Measurements from ENCODE around the gene CSMD2. TPM values are rescaled to one million over a fixed set of nuclear protein-coding genes. Genes with fewer than 3 reads are reported as not detected.

CSMD2 gene
- total and polyA plus RNA-seq, 2 experiments from 2014 or later: 5.3 to 16.6 TPM

DNA sequence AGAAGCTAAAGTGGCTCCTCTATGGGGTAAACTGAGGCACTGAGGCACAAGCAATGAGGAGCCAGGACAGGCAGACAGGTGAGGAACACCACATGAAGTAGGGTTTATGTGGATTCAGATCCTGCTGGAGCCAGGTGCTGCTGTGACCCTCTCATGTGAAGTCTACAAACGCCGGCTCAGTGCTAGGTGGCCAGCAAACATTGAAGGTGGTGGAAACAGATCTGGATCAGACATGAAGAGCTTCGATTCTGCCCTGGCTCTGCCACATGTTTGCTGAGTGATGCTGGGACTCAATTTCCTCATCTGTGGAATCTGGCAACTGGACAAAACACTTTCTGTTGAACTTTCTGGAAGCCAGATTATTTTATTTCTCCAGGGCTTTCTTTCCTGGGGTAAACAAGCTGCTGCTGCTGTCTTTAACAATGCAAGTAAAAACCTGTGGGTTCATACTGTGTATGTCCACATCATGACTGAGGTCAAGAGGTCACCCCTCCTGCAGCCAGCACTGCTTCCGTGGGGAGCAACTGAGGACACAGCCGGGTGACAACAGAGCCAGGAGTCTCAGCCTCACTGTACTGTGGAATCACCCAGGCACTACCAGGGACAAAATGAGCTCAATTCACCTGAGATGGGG, 267.8 kb downstream of the CSMD2 start:
- no peak overlapping the region for H3K4me3 ChIP-seq
- ATAC-seq (no peak), DNase-seq (ENCODE audit: low spot score) (no peak)
- TF ChIP-seq ZNF331 (CRISPR knock-in tag; IDR thresholded peaks at IDR 0.05; ENCODE audit: low read depth): no peak
- TF ChIP-seq, protein P1, sequence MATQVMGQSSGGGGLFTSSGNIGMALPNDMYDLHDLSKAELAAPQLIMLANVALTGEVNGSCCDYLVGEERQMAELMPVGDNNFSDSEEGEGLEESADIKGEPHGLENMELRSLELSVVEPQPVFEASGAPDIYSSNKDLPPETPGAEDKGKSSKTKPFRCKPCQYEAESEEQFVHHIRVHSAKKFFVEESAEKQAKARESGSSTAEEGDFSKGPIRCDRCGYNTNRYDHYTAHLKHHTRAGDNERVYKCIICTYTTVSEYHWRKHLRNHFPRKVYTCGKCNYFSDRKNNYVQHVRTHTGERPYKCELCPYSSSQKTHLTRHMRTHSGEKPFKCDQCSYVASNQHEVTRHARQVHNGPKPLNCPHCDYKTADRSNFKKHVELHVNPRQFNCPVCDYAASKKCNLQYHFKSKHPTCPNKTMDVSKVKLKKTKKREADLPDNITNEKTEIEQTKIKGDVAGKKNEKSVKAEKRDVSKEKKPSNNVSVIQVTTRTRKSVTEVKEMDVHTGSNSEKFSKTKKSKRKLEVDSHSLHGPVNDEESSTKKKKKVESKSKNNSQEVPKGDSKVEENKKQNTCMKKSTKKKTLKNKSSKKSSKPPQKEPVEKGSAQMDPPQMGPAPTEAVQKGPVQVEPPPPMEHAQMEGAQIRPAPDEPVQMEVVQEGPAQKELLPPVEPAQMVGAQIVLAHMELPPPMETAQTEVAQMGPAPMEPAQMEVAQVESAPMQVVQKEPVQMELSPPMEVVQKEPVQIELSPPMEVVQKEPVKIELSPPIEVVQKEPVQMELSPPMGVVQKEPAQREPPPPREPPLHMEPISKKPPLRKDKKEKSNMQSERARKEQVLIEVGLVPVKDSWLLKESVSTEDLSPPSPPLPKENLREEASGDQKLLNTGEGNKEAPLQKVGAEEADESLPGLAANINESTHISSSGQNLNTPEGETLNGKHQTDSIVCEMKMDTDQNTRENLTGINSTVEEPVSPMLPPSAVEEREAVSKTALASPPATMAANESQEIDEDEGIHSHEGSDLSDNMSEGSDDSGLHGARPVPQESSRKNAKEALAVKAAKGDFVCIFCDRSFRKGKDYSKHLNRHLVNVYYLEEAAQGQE (IDR thresholded peaks at IDR 0.05; ENCODE audit: unreplicated experiment): no peak
- no peak overlapping the region for H3K27ac Mint-ChIP-seq
- no peak overlapping the region for H2AFZ ChIP-seq
- H3K9me3 Mint-ChIP-seq: no peaks in the 10 kb centered on the region; the same call in 2 of the 3 replicates
- no peak overlapping the region for H3K4me3 Mint-ChIP-seq
- H3K36me3 ChIP-seq (ENCODE audit: insufficient read depth): no peaks in the 10 kb centered on the region
- H3K4me1 ChIP-seq (ENCODE audit: insufficient read depth): no peaks in the 10 kb centered on the region
- peaks cover 8% of the 10 kb centered on the region for H3K4me1 Mint-ChIP-seq
- H3K36me3 Mint-ChIP-seq (ENCODE audit: low read depth): peaks cover 9% of the 10 kb centered on the region
- no peaks in the 10 kb centered on the region for H4K20me1 ChIP-seq (replicated peaks; ENCODE audit: insufficient read depth)
- no peaks in the 10 kb centered on the region for H3K79me2 ChIP-seq (replicated peaks; ENCODE audit: insufficient read depth)
- H3F3A ChIP-seq (replicated peaks; ENCODE audit: low read depth): no peaks in the 10 kb centered on the region
- no peak overlapping the region for H3K4me2 ChIP-seq
- H3K27ac ChIP-seq (ENCODE audit: low read depth): no peak overlapping the region
- H3K27me3 ChIP-seq (ENCODE audit: insufficient read depth): no peaks in the 10 kb centered on the region
- H3K9me2 ChIP-seq (ENCODE audit: insufficient read depth): no peaks in the 10 kb centered on the region
- peaks cover 15% of the 10 kb centered on the region for H3K27me3 Mint-ChIP-seq (ENCODE audit: insufficient read depth, low read depth, poor library complexity)

DNA sequence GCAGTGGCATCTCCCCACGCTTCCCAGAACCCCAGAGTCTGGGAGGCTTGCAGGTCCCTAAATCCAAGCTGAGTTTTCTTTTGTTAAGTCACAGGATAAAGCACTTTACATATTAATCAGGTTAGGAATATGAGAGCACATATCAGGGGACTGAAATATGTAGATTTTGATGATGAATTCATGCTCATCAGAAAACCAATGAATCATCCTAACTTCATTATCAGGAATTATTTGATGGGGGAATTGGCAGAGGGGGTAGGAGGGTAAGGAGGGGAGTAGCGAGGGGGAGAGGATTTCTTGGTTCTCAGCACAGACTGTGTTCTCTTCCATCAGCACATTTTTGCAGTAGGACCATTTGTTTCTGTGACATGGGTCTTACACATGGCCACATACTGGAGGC, 269.1 kb downstream of the CSMD2 start:
- H3F3A ChIP-seq (replicated peaks; ENCODE audit: low read depth): no peaks in the 10 kb centered on the region
- ATAC-seq (no peak), DNase-seq (ENCODE audit: low spot score) (no peak)
- no peaks in the 10 kb centered on the region for H3K27me3 ChIP-seq (ENCODE audit: insufficient read depth)
- H3K4me3 ChIP-seq: no peak overlapping the region
- H3K4me1 ChIP-seq (ENCODE audit: insufficient read depth): no peaks in the 10 kb centered on the region
- no peaks in the 10 kb centered on the region for H3K9me2 ChIP-seq (ENCODE audit: insufficient read depth)
- H4K20me1 ChIP-seq (replicated peaks; ENCODE audit: insufficient read depth): no peaks in the 10 kb centered on the region
- H3K79me2 ChIP-seq (replicated peaks; ENCODE audit: insufficient read depth): no peaks in the 10 kb centered on the region
- H3K9me3 Mint-ChIP-seq: peaks cover under 1% of the 10 kb centered on the region; the same call in 1 of the 3 replicates
- H3K27me3 Mint-ChIP-seq (ENCODE audit: insufficient read depth, low read depth, poor library complexity): peaks cover 15% of the 10 kb centered on the region
- TF ChIP-seq EZH2 (IDR thresholded peaks at IDR 0.05; ENCODE audit: low read depth, unreplicated experiment) (no peak), CREB1 (CRISPR knock-in tag; IDR thresholded peaks at IDR 0.05; ENCODE audit: low read depth) (no peak), EZH2phosphoT487 (IDR thresholded peaks at IDR 0.05; ENCODE audit: unreplicated experiment) (no peak), POLR2AphosphoS5 (IDR thresholded peaks at IDR 0.05; ENCODE audit: low read depth) (no peak), ZNF331 (CRISPR knock-in tag; IDR thresholded peaks at IDR 0.05; ENCODE audit: low read depth) (no peak), ZNF114 (CRISPR knock-in tag; IDR thresholded peaks at IDR 0.05) (no peak), NANOG (IDR thresholded peaks at IDR 0.05; ENCODE audit: borderline replicate concordance) (no peak), JUNB (IDR thresholded peaks at IDR 0.05; ENCODE audit: unreplicated experiment) (no peak)
- TF ChIP-seq, protein P2, sequence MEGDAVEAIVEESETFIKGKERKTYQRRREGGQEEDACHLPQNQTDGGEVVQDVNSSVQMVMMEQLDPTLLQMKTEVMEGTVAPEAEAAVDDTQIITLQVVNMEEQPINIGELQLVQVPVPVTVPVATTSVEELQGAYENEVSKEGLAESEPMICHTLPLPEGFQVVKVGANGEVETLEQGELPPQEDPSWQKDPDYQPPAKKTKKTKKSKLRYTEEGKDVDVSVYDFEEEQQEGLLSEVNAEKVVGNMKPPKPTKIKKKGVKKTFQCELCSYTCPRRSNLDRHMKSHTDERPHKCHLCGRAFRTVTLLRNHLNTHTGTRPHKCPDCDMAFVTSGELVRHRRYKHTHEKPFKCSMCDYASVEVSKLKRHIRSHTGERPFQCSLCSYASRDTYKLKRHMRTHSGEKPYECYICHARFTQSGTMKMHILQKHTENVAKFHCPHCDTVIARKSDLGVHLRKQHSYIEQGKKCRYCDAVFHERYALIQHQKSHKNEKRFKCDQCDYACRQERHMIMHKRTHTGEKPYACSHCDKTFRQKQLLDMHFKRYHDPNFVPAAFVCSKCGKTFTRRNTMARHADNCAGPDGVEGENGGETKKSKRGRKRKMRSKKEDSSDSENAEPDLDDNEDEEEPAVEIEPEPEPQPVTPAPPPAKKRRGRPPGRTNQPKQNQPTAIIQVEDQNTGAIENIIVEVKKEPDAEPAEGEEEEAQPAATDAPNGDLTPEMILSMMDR (conservative IDR thresholded peaks at IDR 0.05; ENCODE audit: low read depth in 2 of 2): no peak
- H3K4me3 Mint-ChIP-seq: no peak overlapping the region
- peaks cover 8% of the 10 kb centered on the region for H3K4me1 Mint-ChIP-seq
- H3K27ac ChIP-seq (ENCODE audit: low read depth): no peak overlapping the region
- no peak overlapping the region for H2AFZ ChIP-seq
- H3K27ac Mint-ChIP-seq: no peak overlapping the region
- no peaks in the 10 kb centered on the region for H3K36me3 ChIP-seq (ENCODE audit: insufficient read depth)
- peaks cover 9% of the 10 kb centered on the region for H3K36me3 Mint-ChIP-seq (ENCODE audit: low read depth)
- H3K4me2 ChIP-seq: no peak overlapping the region
